Activated T-cell treated with anti-CD3 and anti-CD28 coated beads for 4 hours (primary cell): ENCODE data around the gene TAP1.

Experiments used
- DNase-seq: peaks from one replicate; pipeline ENCODE4 v3.0.0-alpha.2; 2020

TAP1 gene

GRCh38 chr6:32858194-32858593, 4.7 kb upstream of the TAP1 start:
- no peak for DNase-seq

- DNase-seq, result no peak
Measured at GRCh38 chr6:32857156-32857891, 3.8 kb upstream of the TAP1 start.

- no peak for DNase-seq
Measured at GRCh38 chr6:32855467-32856174, 2.1 kb upstream of the TAP1 start.

- DNase-seq, result peak; percentile 63
Measured at GRCh38 chr6:32854376-32855178, 1.1 kb upstream of the TAP1 start.

- no peak for DNase-seq
Measured at GRCh38 chr6:32852844-32853540, 512 bp downstream of the TAP1 start.

- no peak for DNase-seq
Measured at GRCh38 chr6:32852018-32852843, 1.3 kb downstream of the TAP1 start.

GRCh38 chr6:32851025-32851424, 2.5 kb downstream of the TAP1 start:
- no peak for DNase-seq

- no peak for DNase-seq
Measured at GRCh38 chr6:32849126-32849525, 4.4 kb downstream of the TAP1 start.

- no peak for DNase-seq
Measured at GRCh38 chr6:32847795-32848194, 5.7 kb downstream of the TAP1 start.

- no peak for DNase-seq
Measured at GRCh38 chr6:32847004-32847403, 6.5 kb downstream of the TAP1 start.

- no peak for DNase-seq
Measured at GRCh38 chr6:32845384-32845884, 8.1 kb downstream of the TAP1 start.

GRCh38 chr6:32844839-32845383, 8.6 kb downstream of the TAP1 start:
- DNase-seq, result no peak

- peak; percentile 99 for DNase-seq
Measured at GRCh38 chr6:32843979-32844838, 9.3 kb downstream of the TAP1 start, which contains the start of gene PSMB8. PSMB8 (minus strand) TSS chr6:32844047; CDS start chr6:32843996, 51 bp downstream.

- DNase-seq, result no peak
Measured at GRCh38 chr6:32843331-32843978, 10.0 kb downstream of the TAP1 start.

GRCh38 chr6:32842690-32843089, 10.8 kb downstream of the TAP1 start:
- no peak for DNase-seq

- no peak for DNase-seq
Measured at GRCh38 chr6:32842021-32842650, 11.4 kb downstream of the TAP1 start.

- no peak for DNase-seq
Measured at GRCh38 chr6:32840604-32841246, 12.8 kb downstream of the TAP1 start.

- no peak for DNase-seq
Measured at GRCh38 chr6:32839356-32839755, 14.1 kb downstream of the TAP1 start.
